VCaP (cell line): ENCODE results near the gene ANO10.
"Not testable (repeated sequence)": the region's sequence is repeated elsewhere in the genome, so short reads cannot be mapped to it uniquely, and the experiment has no call there.

Experiments
- H3K27ac ChIP-seq: fragments of 450-650 bp; 2 replicates; pipeline ENCODE4 v1.5.1; 2017
- TF ChIP-seq, protein P1 (sequence below): fragments of 450-650 bp; conservative IDR thresholded peaks from 2 replicates; pipeline ENCODE4 v1.5.1; 2017; ENCODE audit warnings: mild to moderate bottlenecking, moderate library complexity

Gene ANO10

DNA sequence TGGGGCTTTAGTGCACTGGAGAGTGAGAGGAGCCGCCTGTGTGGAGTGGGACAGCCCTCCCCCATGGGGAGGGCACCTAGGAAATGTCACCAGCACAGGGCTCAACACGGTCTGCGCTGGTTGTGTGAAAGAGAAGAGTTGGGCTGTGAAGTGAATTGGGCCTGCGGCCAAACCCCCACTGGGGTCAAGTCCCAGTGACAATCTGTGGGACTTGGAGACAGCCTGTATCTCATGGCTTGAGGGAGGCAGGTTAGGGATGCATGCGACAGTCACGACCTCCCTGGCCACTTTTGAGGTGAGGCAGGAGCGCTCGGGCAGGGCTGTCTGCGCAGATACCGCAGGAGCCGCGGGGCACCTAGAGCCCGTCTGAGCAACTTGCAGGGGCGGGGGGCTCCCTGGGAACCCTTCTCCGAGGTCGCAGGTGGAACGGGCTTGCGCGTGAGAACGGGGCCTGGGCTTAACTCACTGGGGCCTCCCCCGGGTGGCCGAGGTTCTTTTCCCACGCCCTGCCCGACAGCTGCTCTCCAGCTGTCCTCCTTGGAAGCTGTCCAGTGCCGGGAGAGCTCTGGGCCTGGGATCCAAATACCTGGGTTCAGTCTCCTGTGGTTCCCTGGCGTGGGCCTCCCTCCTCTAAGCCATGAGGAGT is 258.1 kb downstream of the ANO10 start:
- no peak overlapping the region for H3K27ac ChIP-seq
- TF ChIP-seq, protein P1, sequence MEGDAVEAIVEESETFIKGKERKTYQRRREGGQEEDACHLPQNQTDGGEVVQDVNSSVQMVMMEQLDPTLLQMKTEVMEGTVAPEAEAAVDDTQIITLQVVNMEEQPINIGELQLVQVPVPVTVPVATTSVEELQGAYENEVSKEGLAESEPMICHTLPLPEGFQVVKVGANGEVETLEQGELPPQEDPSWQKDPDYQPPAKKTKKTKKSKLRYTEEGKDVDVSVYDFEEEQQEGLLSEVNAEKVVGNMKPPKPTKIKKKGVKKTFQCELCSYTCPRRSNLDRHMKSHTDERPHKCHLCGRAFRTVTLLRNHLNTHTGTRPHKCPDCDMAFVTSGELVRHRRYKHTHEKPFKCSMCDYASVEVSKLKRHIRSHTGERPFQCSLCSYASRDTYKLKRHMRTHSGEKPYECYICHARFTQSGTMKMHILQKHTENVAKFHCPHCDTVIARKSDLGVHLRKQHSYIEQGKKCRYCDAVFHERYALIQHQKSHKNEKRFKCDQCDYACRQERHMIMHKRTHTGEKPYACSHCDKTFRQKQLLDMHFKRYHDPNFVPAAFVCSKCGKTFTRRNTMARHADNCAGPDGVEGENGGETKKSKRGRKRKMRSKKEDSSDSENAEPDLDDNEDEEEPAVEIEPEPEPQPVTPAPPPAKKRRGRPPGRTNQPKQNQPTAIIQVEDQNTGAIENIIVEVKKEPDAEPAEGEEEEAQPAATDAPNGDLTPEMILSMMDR, result no peak

DNA sequence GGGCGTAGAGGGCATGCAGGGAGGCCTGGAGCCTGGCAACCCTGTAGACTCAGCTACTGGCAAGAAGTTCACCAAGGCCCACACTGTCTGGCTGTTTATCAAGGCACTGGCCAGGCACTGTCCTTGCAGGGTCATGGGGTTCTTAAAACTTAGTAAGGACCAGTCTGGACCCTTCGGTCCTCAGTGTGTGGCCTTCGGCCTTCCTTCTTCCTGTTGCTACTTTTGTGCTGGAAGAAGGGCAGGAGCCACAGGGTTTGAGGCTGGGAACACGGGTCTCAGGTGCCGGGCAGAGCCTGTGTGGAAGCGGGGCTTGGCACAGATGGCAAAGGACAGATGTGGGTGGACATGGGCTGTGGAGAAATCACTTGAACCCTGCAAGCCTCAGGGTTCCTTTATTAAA is 258.9 kb downstream of the ANO10 start:
- TF ChIP-seq, protein P1, result no peak
- H3K27ac ChIP-seq, result no peak overlapping the region

DNA sequence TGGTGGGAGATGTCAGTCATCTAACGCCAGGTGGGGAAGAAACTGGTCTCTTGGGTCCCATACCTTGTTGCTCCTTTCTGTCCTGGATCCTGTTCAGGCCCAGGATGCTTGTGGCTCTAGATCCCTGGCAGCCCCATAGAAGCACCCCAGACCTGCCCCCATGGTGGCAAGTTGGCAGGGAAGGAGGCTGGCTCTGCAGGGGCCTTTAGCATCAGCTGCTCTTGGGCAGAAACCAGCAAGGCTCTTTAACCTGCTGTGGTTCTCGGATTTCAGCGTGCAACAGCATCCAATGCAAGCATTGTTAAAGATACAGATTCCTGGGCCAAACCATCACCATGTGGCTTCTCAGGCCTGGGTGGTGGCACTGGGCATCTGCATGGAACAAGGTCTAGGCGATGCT is 259.6 kb downstream of the ANO10 start:
- TF ChIP-seq, protein P1, result no peak
- H3K27ac ChIP-seq, result no peak overlapping the region

DNA sequence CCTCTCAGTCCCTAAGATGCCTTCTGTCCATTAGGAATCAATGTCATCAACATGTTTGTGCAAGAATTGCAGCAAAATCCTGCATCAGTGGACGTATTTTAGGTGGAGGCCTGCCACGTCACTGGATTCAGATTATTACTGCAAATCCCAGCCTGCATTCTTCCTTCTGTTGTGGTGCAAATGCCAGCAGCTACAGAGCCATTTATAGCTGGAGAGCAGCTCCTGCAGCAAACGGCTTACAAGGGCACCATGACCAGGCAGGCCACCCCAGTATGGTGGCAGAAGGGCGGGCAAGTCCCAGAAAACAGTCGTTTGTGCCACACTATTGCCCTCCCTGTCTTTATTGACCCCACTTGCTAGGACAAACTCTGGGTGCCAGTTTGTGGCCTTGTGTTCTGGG is 260.7 kb downstream of the ANO10 start:
- TF ChIP-seq, protein P1, result no peak
- H3K27ac ChIP-seq, result no peak overlapping the region

DNA sequence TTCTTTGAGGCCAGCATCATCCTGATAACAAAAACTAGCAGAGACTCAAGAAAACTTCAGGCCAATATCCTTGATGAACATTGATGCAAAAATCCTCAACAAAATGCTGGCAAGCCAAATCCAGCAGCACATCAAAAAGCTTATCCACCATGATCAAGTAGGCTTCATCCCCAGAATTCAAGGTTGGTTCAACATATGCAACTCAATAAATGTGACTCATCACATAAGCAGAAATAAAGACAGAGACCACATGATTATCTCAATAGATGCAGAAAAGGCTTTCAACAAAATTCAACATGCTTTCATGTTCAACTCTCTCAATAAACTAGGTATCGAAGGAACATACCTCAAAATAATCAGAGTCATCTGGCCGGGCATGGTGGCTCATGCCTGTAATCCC is 265.8 kb downstream of the ANO10 start:
- not testable (repeated sequence) for H3K27ac ChIP-seq

DNA sequence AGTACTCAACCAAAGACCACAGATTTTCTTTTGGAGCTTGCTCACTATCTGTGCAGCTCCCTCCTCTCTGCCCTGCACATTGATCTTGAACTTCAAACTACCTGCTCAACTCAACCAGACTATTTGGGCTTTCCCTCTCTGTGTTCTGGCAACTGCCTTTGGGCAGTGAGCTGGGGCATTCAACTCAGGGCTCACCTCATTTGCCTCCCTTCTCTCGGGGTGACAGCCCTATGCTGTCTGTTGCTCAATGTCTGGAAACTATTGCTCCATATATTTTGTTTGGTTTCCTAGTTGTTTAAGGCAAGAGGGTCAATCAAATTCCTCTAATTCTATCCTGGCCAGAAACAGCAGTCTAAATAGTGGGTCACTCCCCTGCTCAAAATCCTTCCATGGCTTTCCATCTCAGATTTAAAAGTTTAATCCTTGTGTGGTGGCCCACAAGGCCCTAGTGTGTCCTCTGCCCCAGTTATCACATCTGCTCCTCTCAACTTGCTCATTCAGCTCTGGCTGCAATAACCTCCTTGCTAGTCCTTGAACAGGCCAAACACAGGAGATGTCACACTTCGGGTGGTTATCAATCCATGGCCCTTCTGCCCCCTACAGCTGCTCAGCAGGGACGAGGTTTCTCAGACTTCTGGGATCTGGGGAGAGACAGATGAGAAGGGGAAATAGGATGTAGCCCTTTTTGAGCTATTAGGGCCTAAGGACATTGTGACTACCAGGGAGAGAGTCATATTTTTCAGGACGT is 267.7 kb downstream of the ANO10 start:
- no peak overlapping the region for H3K27ac ChIP-seq
- TF ChIP-seq, protein P1, result no peak

DNA sequence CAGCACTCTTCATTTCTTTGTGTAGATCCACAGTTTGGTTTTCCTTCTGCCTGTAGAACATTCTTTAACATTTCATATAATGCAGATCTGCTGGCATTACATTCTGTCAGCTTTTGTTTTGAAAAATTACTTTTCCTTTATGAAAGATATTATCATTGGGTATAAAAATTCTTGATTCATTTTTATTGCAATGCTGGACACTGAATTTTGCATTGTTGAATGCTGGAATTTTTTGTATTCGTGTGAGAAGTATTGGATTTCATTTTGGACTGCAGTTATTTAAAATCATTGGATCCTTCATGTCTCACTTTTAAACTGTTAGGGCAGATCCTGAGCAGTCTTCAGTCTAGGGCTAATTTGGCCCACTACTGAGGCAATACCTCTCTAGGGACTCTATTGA is 268.4 kb downstream of the ANO10 start:
- TF ChIP-seq, protein P1, result no peak
- no peak overlapping the region for H3K27ac ChIP-seq

DNA sequence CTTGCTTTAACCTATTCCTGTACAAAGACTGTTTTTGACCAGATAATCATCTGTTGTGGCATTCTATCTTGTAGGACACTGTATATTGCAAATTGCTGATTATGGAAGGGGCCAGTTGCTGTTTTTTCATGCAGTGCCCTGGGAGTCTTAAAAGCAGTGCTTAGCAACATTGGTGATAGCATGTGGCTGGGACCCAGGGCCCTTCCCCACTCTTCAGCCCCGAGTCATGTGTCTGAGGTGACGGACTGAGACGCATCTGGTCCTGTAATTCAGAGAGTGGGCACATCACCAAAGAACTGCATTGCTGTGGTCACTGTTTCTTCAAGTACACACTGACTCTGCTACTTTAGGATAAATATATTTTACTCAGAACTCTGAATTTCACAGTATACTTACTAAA is 272.1 kb downstream of the ANO10 start:
- TF ChIP-seq, protein P1, result no peak
- H3K27ac ChIP-seq, result no peak overlapping the region
